Activated CD4-positive, alpha-beta T cell treated with anti-CD3 and anti-CD28 coated beads for 48 hours (primary cell): Measurements from ENCODE around the gene TEK.

Experiments used
- DNase-seq: peaks from one replicate; pipeline ENCODE4 v3.0.0-alpha.2; 2020

Gene TEK

DNA sequence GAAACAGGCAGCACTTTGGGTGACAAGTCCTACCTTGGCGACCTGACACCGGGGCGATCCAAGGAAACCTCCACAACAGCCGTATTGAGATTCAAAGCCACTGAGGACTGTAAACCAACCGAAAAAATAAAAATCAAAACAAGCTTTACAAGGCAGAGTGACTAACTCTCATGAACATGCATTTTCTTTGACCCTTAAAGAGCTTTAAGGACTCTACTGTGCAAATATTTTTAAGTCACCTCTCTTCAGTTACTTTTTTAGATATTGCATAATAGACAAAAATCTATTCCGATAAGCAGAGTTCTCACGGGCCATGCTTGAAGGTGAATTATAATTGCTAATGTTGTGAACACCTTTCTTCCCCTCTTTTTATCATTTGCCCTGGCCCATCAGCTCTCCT lies 149.6 kb downstream of the TEK start:
- no peak for DNase-seq

DNA sequence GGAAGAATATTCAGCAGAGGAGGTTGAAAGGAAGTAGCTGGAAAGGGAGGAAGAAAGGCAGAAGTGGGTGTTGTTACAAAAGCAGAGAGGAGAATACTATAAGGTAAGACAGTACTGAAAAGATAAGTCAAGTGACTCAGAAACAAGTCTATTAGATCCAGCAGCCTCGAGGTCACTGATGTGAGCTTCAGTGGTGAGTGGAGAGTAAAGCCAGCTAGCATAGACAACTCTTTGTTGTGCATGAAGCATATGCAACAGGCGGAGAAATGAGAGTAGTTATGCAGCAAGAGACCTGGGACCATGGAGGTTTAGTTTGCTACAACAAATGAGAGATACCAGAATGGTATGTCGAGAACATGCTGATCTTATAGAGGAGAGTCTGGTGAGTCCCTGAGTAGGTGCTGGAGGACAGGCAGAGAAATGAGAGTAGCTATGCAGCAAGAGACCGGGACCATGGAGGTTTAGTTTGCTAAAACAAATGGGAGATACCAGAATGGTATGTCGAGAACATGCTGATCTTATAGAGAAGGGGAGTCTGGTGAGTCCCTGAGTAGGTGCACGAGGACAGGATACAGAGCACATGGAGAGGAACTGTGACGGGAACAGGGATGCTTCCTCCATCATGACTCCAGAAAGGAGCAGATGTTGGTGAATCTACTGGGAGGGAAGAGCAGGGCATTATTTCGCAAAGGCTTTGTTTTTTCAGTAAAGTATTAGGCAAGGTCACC lies 151.9 kb downstream of the TEK start:
- no peak for DNase-seq

DNA sequence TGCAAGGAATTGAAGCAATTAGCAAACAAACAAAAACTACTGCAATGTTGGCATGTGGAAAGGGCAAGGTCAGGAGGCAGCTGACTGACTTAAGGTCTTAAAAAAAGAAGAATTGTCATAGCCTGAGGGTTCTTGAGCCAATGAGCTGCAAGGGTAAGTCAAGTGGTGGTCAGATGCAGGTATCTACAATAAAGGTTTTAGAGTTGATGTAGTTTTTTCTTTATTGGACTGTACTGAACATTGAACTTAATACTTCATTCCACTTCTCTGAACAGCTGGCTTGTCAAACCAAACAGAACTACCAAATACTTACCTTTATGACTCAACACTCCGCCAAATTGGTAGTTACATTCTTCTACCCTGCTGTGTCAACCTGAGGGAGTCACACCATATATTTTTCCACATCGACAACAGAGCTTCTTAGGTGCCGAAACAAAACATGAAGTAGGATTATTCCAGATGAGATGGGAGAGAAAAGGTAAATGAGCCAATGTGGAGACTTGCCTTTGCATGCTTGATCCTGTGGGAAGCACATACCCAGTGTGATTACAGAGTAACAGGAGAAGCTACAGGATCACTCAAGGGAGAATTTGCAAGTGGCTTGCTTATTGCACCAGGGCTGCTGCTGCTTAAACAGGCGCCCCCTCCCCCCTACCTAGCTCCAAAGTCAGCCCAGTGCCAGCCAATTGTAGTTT lies 152.6 kb downstream of the TEK start:
- DNase-seq = no peak

DNA sequence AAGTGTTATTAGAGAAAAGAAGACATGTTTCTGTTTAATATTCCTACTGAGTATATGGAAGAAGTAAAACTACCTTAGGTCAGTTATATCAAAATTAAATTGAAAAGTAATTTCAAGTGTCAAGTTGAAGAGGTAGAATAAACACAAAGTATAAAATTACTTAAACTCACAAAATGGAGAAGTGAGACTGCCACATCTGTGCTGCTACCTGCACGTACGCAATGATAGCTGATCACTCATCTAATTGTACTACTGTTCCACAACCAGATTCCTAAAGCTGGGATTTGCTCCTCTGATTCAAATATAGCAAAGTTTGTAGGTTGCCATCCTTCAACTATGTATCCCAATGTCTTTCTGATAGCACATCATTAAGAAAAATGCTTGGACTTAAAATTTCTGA lies 163.1 kb downstream of the TEK start:
- DNase-seq = no peak

DNA sequence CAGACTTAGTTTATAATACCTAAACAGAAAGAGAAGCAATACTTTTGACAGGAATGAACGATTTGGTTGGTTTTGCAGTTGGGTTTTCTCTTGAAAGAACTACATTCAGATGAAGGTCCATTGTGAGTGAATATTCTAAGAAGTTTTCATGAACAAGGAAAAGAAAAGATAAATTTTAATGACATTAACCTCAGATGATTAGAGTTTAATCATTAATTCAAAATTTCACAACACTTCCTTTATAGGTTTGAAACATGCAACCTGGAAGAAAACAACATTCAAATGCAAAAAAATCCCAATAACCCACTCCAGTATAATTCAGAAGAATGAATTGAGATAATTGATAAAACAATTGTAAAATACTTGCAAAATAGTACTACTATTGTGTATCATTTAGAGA lies 164.2 kb downstream of the TEK start:
- no peak for DNase-seq

DNA sequence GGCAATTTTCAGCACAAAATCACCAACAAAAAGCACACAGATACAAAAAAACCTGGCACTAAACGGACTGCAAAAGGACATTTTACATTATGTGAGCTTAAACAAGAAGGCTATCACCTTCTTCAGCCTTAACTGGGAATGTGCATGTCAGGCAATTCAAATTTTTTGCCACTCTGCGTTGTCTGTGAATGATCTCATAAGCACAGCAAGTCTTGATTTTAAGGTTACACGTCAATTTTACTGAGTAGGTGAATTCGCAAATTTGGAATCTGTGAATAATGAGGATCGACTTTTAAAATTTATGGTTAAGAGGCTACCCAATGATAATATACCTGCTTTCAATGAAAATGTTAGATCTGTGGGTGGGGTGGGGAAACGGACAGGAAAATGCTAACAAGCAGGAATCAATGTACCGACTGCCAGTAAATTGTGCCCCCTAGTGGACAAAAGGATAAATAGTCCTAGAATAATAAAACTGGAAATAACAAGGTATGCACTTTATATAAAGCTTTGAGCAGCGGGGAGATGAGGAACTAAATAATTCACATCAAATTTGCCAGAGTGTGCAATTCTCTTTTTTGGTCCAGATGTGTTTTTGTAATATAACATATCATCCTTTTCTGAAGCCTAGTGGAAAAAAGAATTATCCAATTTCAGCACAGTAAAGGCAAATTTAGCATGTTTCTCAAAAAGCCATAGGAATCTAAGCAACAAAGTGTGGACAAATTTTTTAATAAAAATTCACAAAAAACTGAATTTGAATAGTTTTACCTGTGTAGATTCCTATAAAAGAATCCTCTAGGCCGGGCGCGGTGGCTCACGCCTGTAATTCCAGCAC lies 167.4 kb downstream of the TEK start:
- DNase-seq = no peak

DNA sequence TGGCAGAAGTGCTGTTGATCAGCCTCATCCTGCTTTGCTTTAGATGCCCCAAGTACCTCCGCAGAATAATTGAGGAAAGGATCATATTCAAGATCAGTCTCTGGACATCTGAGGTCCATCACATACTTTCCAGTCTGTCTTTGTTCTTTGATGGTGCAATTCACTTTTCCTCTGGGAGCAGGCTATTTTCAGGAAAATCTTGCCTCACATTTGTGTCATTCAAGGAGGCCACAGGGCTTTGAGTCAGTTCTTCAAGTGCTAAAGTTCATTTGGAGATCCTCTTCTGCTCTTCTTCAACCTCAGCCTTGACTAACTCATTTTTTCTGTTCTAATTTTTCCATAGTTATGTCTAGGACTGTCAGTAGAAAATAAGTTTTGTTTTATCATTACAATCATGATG lies 169.3 kb downstream of the TEK start:
- DNase-seq = no peak

DNA sequence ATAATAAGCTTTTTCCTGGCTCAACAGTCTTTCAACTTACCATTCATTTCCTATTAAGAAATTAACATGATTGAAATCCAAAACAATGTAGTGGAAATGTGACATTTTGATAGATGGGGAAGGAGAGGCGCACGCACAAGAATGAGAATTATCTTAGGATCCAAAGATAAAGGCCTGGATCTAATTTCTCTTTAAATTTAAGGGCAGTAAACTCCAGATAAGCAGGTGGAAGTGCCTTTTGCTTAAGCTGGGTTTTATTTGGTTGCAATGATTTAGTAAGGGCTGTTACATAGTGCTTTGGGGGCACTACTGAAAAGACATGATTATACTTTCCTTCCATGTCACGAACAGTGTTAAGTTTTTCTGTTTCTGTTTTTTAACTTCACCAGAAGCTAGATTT lies 170.6 kb downstream of the TEK start:
- DNase-seq = no peak
